Measurements from ENCODE around the gene RBM19. TPM values are rescaled to one million over a fixed set of nuclear protein-coding genes. Genes with fewer than 3 reads are reported as not detected.

Gene RBM19
- total and polyA plus RNA-seq, 4 donors, result 7.9 to 18.7 (median 9.0) TPM

DNA sequence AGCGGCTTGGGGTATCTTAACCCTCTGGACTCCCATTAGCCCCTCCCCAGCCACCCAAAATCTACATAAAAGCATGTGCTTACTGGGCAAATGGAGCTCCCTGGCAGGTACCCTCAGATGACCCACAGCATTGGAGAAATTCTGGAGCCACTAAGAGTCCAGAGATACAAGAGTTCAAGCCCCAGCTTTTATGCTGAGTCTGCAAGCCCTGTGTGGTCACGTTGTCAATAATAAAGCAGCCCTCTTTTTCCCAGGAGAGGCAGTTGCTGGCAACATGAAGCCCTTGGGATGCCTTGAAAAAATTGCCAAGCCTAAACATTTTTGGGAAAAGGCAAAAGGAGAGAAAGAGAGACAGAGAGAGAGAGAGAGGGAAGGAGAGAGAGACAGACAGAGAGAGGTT is 83.4 kb downstream of the RBM19 start:
- H3K36me3 ChIP-seq (ENCODE audit: control insufficient read depth in 4 of 4, insufficient read depth in 3 of 4, low read depth in 1 of 4, low read length in 3 of 4), result peaks cover 0 to 2% (median 0%) of the 10 kb centered on the region in 4 donors
- no peaks in the 10 kb centered on the region for H3K4me1 ChIP-seq (ENCODE audit: control insufficient read depth in 4 of 4, insufficient read depth in 4 of 4, low read length in 3 of 4)
- H3K9ac ChIP-seq (ENCODE audit: low read depth in 1 of 2, low read length in 2 of 2), result no peak overlapping the region
- WGBS, result 88% methylated on average over 2 of the region's 2 CpGs
- H3K27me3 ChIP-seq (ENCODE audit: control insufficient read depth in 4 of 4, insufficient read depth in 4 of 4, low read length in 3 of 4), result no peaks in the 10 kb centered on the region
- DNase-seq (ENCODE audit: low spot score), result no peak
- no peaks in the 10 kb centered on the region for H3K9me3 ChIP-seq (ENCODE audit: control insufficient read depth in 4 of 4, low read length in 3 of 4)
- H3K4me3 ChIP-seq (ENCODE audit: low read depth in 1 of 3, low read length in 3 of 3), result no peak overlapping the region
- TF ChIP-seq NR2F2 (IDR thresholded peaks at IDR 0.05), result no peak
- TF ChIP-seq HNF4A (conservative IDR thresholded peaks at IDR 0.05), result no peak
- TF ChIP-seq, protein P1, sequence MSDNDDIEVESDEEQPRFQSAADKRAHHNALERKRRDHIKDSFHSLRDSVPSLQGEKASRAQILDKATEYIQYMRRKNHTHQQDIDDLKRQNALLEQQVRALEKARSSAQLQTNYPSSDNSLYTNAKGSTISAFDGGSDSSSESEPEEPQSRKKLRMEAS (IDR thresholded peaks at IDR 0.05), result no peak
- no peak for TF ChIP-seq FOXA1 (IDR thresholded peaks at IDR 0.05)
- TF ChIP-seq, protein P2, sequence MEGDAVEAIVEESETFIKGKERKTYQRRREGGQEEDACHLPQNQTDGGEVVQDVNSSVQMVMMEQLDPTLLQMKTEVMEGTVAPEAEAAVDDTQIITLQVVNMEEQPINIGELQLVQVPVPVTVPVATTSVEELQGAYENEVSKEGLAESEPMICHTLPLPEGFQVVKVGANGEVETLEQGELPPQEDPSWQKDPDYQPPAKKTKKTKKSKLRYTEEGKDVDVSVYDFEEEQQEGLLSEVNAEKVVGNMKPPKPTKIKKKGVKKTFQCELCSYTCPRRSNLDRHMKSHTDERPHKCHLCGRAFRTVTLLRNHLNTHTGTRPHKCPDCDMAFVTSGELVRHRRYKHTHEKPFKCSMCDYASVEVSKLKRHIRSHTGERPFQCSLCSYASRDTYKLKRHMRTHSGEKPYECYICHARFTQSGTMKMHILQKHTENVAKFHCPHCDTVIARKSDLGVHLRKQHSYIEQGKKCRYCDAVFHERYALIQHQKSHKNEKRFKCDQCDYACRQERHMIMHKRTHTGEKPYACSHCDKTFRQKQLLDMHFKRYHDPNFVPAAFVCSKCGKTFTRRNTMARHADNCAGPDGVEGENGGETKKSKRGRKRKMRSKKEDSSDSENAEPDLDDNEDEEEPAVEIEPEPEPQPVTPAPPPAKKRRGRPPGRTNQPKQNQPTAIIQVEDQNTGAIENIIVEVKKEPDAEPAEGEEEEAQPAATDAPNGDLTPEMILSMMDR (IDR thresholded peaks at IDR 0.05; ENCODE audit: low read depth, low read length, missing input control), result no peak
- TF ChIP-seq GABPA (IDR thresholded peaks at IDR 0.05 in 1 of 2, conservative IDR thresholded peaks at IDR 0.05 in 1 of 2), result no peak
- TF ChIP-seq, protein P3, sequence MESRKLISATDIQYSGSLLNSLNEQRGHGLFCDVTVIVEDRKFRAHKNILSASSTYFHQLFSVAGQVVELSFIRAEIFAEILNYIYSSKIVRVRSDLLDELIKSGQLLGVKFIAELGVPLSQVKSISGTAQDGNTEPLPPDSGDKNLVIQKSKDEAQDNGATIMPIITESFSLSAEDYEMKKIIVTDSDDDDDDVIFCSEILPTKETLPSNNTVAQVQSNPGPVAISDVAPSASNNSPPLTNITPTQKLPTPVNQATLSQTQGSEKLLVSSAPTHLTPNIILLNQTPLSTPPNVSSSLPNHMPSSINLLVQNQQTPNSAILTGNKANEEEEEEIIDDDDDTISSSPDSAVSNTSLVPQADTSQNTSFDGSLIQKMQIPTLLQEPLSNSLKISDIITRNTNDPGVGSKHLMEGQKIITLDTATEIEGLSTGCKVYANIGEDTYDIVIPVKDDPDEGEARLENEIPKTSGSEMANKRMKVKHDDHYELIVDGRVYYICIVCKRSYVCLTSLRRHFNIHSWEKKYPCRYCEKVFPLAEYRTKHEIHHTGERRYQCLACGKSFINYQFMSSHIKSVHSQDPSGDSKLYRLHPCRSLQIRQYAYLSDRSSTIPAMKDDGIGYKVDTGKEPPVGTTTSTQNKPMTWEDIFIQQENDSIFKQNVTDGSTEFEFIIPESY (IDR thresholded peaks at IDR 0.05), result no peak
- no peak for TF ChIP-seq EGR1 (IDR thresholded peaks at IDR 0.05; ENCODE audit: low read depth in 2 of 2)
- no peak for TF ChIP-seq SP1 (IDR thresholded peaks at IDR 0.05)
- TF ChIP-seq RXRA (IDR thresholded peaks at IDR 0.05), result no peak
- no peak overlapping the region for H3K27ac ChIP-seq (ENCODE audit: low read depth in 1 of 2, low read length in 2 of 2)

DNA sequence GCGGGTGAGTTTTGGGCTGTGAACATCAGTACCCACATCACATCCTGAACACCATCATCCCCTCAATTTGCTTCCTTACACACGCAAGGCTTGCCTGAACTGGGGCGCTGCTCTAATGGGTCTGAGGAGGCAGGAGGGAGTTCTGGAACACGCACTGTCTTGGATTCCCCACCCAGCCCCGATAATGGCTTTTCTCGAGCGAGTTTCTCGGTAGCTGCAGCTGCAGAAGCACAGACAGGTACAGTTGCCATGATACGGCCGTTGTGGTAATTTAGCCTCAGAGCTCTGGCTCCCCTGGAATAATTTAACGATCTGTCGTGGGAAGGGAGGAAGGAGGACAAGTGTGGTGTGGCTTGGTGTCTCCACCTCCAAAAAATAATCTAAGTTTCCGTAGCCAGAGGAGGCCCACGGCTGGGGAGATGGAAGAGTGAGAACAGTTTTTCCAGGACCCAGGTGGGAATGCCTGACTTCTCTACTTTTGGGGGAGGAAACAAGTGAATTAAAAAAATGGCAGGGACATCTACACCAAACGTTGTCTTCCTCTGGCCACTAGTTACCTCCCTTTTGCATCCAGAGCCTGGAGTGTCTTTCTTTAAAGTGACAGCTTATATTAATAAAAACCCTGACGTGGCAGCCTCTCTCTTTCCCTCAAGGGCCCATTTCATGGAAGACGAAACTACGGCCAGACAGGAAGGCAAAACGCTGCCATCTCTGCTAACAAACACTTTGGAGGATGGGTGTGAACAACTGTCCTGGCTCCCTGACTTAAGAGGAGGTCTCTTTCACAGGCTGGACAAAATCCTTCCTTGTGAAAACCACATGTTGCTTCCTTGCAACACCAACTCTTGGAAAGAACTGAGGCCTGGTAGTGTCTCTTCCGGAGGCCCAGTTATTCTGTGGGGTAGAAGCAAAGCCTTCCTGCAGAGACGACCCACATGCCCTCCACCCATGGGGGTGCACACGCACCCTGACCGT is 84.8 kb downstream of the RBM19 start:
- H3K4me1 ChIP-seq (ENCODE audit: control insufficient read depth in 4 of 4, insufficient read depth in 4 of 4, low read length in 3 of 4), result no peaks in the 10 kb centered on the region
- WGBS, result 91% methylated on average over 23 of the region's 23 CpGs
- no peak for DNase-seq (ENCODE audit: low spot score)
- TF ChIP-seq RXRA (IDR thresholded peaks at IDR 0.05) (no peak), TAF1 (conservative IDR thresholded peaks at IDR 0.05) (no peak), SP1 (IDR thresholded peaks at IDR 0.05) (no peak), EGR1 (IDR thresholded peaks at IDR 0.05; ENCODE audit: low read depth in 2 of 2) (no peak), HNF4G (IDR thresholded peaks at IDR 0.05) (no peak), JUND (IDR thresholded peaks at IDR 0.05) (no peak)
- peaks cover 0 to 4% (median under 1%) of the 10 kb centered on the region in 4 donors for H3K36me3 ChIP-seq (ENCODE audit: control insufficient read depth in 4 of 4, insufficient read depth in 3 of 4, low read depth in 1 of 4, low read length in 3 of 4)
- H3K27me3 ChIP-seq (ENCODE audit: control insufficient read depth in 4 of 4, insufficient read depth in 4 of 4, low read length in 3 of 4), result no peaks in the 10 kb centered on the region
- H3K27ac ChIP-seq (ENCODE audit: low read depth in 1 of 2, low read length in 2 of 2), result no peak overlapping the region
- no peak overlapping the region for H3K4me3 ChIP-seq (ENCODE audit: low read depth in 1 of 3, low read length in 3 of 3)
- no peak overlapping the region for H3K9ac ChIP-seq (ENCODE audit: low read depth in 1 of 2, low read length in 2 of 2)
- no peaks in the 10 kb centered on the region for H3K9me3 ChIP-seq (ENCODE audit: control insufficient read depth in 4 of 4, low read length in 3 of 4)
